ENCODE measurements around the gene SENP6.
"Not testable (repeated sequence)": the region's sequence is repeated elsewhere in the genome, so short reads cannot be mapped to it uniquely, and the experiment has no call there.

SENP6 gene

GRCh38 chr6:75608956-75609533, 7.4 kb downstream of the SENP6 start:
- DNase-seq, result no peak

DNA sequence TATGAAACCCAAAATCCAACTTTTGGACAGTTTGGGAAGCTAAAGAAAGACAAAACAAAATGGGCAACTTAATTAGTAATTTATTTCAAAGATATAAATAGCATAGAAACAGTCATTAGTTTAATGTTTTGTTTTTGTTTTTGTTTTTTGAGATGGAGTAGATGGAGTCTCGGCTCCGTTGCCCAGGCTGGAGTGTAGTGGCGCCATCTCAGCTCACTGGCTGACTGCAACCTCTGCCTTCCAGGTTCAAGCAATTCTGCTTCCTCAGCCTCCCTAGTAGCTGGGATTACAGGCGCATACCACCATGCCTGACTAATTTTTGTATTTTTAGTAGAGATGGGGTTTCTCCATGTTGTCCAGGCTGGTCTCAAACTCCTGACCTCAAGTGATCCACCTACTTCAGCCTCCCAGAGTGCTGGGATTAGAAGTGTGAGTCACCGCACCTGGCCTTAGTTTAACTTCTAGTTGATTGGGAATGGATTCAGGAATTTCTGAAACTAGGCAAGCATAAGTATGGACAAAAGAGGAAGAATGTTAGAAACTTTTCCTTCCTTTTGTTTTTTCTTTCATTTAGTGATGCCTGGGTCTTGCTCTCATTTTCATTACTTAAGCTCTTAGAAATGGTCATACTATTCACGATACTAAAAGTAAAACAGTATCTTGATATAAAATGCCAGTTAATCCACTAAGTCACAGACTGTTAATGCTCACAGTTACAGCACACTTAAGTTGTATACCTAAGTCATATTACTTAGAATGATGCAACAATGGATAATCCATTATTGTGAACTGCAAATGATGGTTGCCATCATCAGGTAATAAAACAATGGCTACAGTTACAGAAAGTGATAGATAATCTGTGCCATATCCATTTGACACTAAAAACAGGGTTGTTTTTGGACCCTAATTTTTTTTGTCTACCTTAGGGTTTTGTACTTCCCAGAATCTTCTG, 8.2 kb downstream of the SENP6 start:
- no peak for DNase-seq

- DNase-seq, result no peak
Observed at GRCh38 chr6:75611011-75611701, 9.5 kb downstream of the SENP6 start.

DNA sequence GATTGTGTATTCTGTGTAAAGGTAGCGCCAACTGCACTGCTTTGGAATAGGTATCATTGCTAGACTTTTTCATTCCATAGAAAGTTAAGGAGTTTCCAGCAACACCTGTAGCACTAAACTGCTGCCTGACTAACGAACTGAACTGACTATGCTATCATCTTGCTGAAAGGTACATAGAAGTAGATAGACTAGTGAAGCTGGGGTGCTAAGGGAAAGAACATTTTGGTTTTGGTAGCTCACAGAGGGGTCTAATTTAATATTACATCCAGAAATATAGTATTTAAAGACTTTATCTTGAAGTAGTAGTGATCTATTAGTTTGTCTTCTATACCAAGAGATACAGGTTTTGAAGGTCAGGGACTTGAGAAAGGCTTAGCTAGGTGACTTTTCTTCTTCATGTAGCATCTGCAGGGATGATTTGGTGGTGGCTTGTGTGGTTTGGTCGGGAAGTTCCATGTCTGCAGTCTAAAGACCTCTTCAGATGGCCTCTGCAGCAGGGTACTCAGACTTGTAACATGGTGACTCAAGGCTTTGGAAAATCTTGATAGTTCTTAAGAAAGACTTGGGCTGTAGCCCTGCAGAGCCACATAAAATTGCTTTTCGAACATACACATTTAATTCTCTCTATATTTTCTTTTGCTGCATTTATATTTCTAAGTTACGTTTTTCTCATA, 10.2 kb downstream of the SENP6 start:
- no peak for DNase-seq

DNA sequence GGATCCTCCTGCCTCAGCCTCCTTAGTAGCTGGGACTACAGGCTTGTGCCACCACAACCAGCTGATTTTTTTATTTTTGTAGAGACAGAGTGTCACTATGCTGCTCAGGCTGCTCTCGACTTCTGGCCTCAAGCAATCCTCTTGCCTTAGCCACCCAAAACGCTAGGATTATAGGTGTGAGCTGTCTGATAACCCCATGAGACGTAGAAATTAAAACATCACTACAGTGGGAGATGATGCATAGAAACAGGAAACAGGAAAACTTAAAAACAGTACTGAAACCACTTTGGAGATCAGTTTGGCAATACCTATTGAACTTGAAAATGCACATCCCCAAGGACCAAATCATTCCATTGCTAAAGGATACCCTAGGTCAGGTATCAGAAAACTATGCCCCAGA, 10.8 kb downstream of the SENP6 start:
- no peak for DNase-seq

GRCh38 chr6:75613056-75613501, 11.4 kb downstream of the SENP6 start:
- DNase-seq, result no peak

- no peak for DNase-seq
Observed at GRCh38 chr6:75618437-75618836, 16.8 kb downstream of the SENP6 start.

- DNase-seq, result no peak
Observed at GRCh38 chr6:75619230-75619899, 17.7 kb downstream of the SENP6 start.

DNA sequence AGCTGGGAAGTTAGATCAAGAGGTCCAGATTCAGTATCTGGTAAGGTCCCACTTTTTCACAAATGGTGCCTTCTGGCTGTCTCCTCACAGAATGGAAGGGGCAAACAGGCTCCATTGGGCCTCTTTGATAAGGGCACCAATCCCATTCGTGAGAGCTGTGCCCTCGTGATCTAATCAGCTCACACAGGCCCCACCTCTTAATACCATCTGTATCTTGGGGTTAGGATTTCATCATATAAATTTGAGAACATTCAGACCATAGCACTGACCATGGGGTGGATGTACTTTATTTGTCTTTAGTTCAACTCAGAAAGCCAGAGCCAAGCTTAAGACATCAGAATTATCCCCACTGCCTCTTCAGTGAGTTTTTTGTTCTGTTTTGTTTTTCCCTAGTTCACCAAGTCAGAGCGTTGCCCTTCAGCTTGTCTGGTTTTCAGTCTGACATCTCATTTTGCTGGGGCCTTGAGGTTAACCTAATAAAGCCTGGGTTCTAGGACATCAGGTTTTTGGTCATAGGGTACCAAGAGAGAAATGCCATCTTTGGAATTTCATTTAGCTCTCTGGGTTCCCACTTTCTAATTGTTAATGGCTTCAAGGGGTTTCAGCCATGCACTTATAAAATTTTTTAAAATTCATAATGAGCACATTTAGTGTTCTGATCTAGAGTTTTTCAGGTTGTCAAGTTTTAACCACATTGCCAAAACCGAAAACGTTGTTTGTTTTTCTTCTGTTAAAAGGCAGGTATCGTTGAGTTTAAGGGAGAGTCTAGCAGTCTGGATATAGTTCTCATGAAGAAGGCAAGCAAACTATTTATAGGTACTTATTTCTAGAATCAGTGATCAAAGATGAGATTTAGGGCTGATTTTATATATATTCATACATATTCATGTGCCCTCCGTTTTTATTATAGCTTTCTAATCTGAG, 19.0 kb downstream of the SENP6 start:
- no peak for DNase-seq

- no peak for DNase-seq
Observed at GRCh38 chr6:75621846-75622245, 20.2 kb downstream of the SENP6 start.

GRCh38 chr6:75623491-75623890, 21.8 kb downstream of the SENP6 start:
- DNase-seq, result no peak

- DNase-seq, result no peak
Observed at GRCh38 chr6:75624335-75624734, 22.7 kb downstream of the SENP6 start.

- no peak for DNase-seq
Observed at GRCh38 chr6:75624988-75625387, 23.3 kb downstream of the SENP6 start.

GRCh38 chr6:75626561-75626960, 24.9 kb downstream of the SENP6 start:
- no peak for DNase-seq

DNA sequence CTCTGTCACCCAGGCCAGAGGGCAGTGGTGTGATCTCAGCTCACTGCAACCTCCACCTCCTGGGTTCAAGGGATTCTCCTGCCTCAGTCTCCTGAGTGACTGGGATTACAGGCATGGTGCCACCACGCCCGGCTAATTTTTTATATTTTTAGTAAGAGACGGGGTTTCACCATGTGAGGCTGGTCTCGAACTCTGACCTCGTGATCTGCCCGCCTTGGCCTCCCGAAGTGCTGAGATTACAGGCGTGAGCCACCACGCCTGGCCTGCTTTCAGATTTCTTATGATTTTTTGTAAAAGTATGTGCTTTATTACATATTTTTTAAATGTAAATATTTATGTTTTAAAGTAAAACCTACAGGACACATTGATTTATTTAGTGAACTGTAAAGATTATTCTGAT, 26.0 kb downstream of the SENP6 start:
- not testable (repeated sequence) for DNase-seq

GRCh38 chr6:75631859-75632635, 30.4 kb downstream of the SENP6 start:
- DNase-seq, result no peak

- no peak for DNase-seq
Observed at GRCh38 chr6:75633045-75633444, 31.4 kb downstream of the SENP6 start.

GRCh38 chr6:75642311-75642710, 40.6 kb downstream of the SENP6 start:
- DNase-seq, result no peak

- no peak for DNase-seq
Observed at GRCh38 chr6:75643173-75643572, 41.5 kb downstream of the SENP6 start.

- no peak for DNase-seq
Observed at GRCh38 chr6:75656479-75656878, 54.8 kb downstream of the SENP6 start.

GRCh38 chr6:75657327-75657726, 55.6 kb downstream of the SENP6 start:
- no peak for DNase-seq

Data from NCI-H446 (cell line).